SK-N-SH (cell line): ENCODE results near the gene IFITM1. TPM values are rescaled to one million over a fixed set of nuclear protein-coding genes. Genes with fewer than 3 reads are reported as not detected.

Experiments used
- CTCF ChIA-PET: fragments of 300-600, 350-600 bp; formaldehyde crosslinking; extraction: SDS; loops from one replicate; lab custom pipeline; 2021; lab: Yijun Ruan, JAX
- POLR2A ChIA-PET: fragments of 350-600 bp; sonication (Branson Sonifier 250); formaldehyde crosslinking; extraction: SDS; loops from one replicate; lab custom pipeline; 2020; ENCODE audit warnings: antibody characterized with exemption, inconsistent platforms; lab: Yijun Ruan, JAX
- DNase-seq: peaks from one replicate; pipeline ENCODE4 v3.0.0; 2012
- H2AFZ ChIP-seq: fragments of 200-600 bp; sonication (generic); 2 replicates; pipeline ENCODE4 v1.8.1; 2016; ENCODE audit warnings: antibody characterized with exemption, mild to moderate bottlenecking, low read depth
- H3F3A ChIP-seq: fragments of 200-600 bp; sonication (generic); replicated peaks from 2 replicates; pipeline ENCODE3; 2016; ENCODE audit warnings: antibody characterized with exemption, mild to moderate bottlenecking; ENCODE audit not compliant: insufficient read depth
- H3K27ac ChIP-seq, 2 experiments: fragments of 200-500 bp in 1 of 2; fragments of 200-600 bp in 1 of 2; sonication (Bioruptor generic) in 1 of 2; sonication (generic), shearing (Covaris generic) in 1 of 2; 2 replicates each; pipeline versions ENCODE4 v1.5.1 to v1.6.1; 2014 to 2016; ENCODE audit warnings: low read depth in 2 of 2, inconsistent platforms in 1 of 2, low read length in 1 of 2, mild to moderate bottlenecking in 1 of 2, mixed read lengths in 1 of 2
- H3K27me3 ChIP-seq: fragments of 200-600 bp; sonication (generic), shearing (Covaris generic); 2 replicates; pipeline ENCODE4 v1.6.1; 2016; ENCODE audit warnings: mixed run types; ENCODE audit not compliant: insufficient read depth
- H3K36me3 ChIP-seq, 2 experiments: fragments of 200-500 bp in 1 of 2; fragments of 200-600 bp in 1 of 2; sonication (Bioruptor generic) in 1 of 2; sonication (generic) in 1 of 2; replicated peaks in 1 of 2; 2 replicates each; pipeline versions ENCODE3 to v1.5.1; 2014 to 2016; ENCODE audit warnings: low read length in 1 of 2, mild to moderate bottlenecking in 1 of 2; ENCODE audit not compliant: insufficient read depth in 2 of 2, control insufficient read depth in 1 of 2
- H3K4me1 ChIP-seq, 2 experiments: fragments of 200-500 bp in 1 of 2; fragments of 200-600 bp in 1 of 2; sonication (Bioruptor generic) in 1 of 2; sonication (generic), shearing (Covaris generic) in 1 of 2; 2 replicates each; pipeline versions ENCODE4 v1.5.1 to v1.6.1; 2014 to 2016; ENCODE audit warnings: low read depth in 1 of 2, low read length in 1 of 2, mixed run types in 1 of 2; ENCODE audit not compliant: insufficient read depth in 2 of 2, control insufficient read depth in 1 of 2
- H3K4me2 ChIP-seq: fragments of 200-600 bp; sonication (generic), shearing (Covaris generic); 2 replicates; pipeline ENCODE4 v1.6.1; 2017; ENCODE audit warnings: mixed run types
- H3K4me3 ChIP-seq, 2 experiments: fragments of 200-500 bp in 1 of 2; fragments of 200-600 bp in 1 of 2; sonication (Bioruptor generic) in 1 of 2; sonication (generic), shearing (Covaris generic) in 1 of 2; 2 replicates each; pipeline versions ENCODE4 v1.5.1 to v1.8.1; 2014 to 2016; ENCODE audit warnings: low read depth in 2 of 2, inconsistent platforms in 1 of 2, low read length in 1 of 2, mild to moderate bottlenecking in 1 of 2, mixed read lengths in 1 of 2, moderate library complexity in 1 of 2
- H3K79me2 ChIP-seq: fragments of 200-600 bp; sonication (generic); 2 replicates; pipeline ENCODE4 v1.8.1; 2017; ENCODE audit warnings: mild to moderate bottlenecking; ENCODE audit not compliant: insufficient read depth
- H3K9ac ChIP-seq: fragments of 200-600 bp; sonication (generic); 2 replicates; pipeline ENCODE4 v1.6.1; 2017; ENCODE audit warnings: mixed run types
- H3K9me2 ChIP-seq: fragments of 200-600 bp; sonication (generic); 2 replicates; pipeline ENCODE4 v1.6.1; 2017; ENCODE audit warnings: mixed run types
- H3K9me3 ChIP-seq: fragments of 200-600 bp; sonication (generic); 2 replicates; pipeline ENCODE4 v1.6.1; 2017; ENCODE audit warnings: mixed run types, mild to moderate bottlenecking, moderate library complexity
- H4K20me1 ChIP-seq: fragments of 200-600 bp; sonication (generic); 2 replicates; pipeline ENCODE4 v1.6.1; 2017; ENCODE audit warnings: mild to moderate bottlenecking, mixed run types; ENCODE audit not compliant: insufficient read depth
- CHD2 ChIP-seq: fragments of 150-350 bp; IDR thresholded peaks from 2 replicates; pipeline ENCODE4 v1.6.1; 2018; ENCODE audit warnings: low read length; ENCODE audit not compliant: partially characterized antibody
- EP300 ChIP-seq, 2 experiments: IDR thresholded peaks; 2 replicates each; pipeline versions ENCODE4 v1.4.0 to v1.6.1; 2012; ENCODE audit warnings: borderline replicate concordance in 1 of 2, low read depth in 1 of 2, low read length in 1 of 2
- EZH2phosphoT487 ChIP-seq: fragments of 200-600 bp; sonication (generic); IDR thresholded peaks from 2 replicates; pipeline ENCODE4 v1.6.1; 2017; ENCODE audit warnings: low read depth, mixed run types, mild to moderate bottlenecking, antibody characterized with exemption, moderate library complexity, borderline replicate concordance
- FOXM1 ChIP-seq: IDR thresholded peaks from 2 replicates; pipeline ENCODE4 v1.4.0; 2012; ENCODE audit warnings: low read depth, mild to moderate bottlenecking
- GABPA ChIP-seq: IDR thresholded peaks from 2 replicates; pipeline ENCODE4 v1.4.0; 2012; ENCODE audit warnings: low read depth, mild to moderate bottlenecking
- MXI1 ChIP-seq: IDR thresholded peaks from 2 replicates; pipeline ENCODE4 v1.6.1; 2012; ENCODE audit warnings: mild to moderate bottlenecking, low read depth, low read length, improper control_type of control experiment
- NFIC ChIP-seq: IDR thresholded peaks from 2 replicates; pipeline ENCODE4 v1.4.0; 2012; ENCODE audit warnings: borderline replicate concordance
- NRF1 ChIP-seq: IDR thresholded peaks from 2 replicates; pipeline ENCODE4 v1.6.1; 2012; ENCODE audit warnings: low read depth, mild to moderate bottlenecking, low read length
- PBX3 ChIP-seq: IDR thresholded peaks from 2 replicates; pipeline ENCODE4; 2012
- SIN3A ChIP-seq: IDR thresholded peaks from 2 replicates; pipeline ENCODE4 v1.6.1; 2012; ENCODE audit warnings: low read depth, mild to moderate bottlenecking, low read length, moderate library complexity, borderline replicate concordance
- SMC3 ChIP-seq: IDR thresholded peaks from 2 replicates; pipeline ENCODE4 v1.6.1; 2012; ENCODE audit warnings: low read depth, low read length, improper control_type of control experiment
- TAF1 ChIP-seq: IDR thresholded peaks from 2 replicates; pipeline ENCODE4 v1.6.1; 2012; ENCODE audit warnings: low read depth, mild to moderate bottlenecking, low read length, moderate library complexity, borderline replicate concordance
- TCF12 ChIP-seq: IDR thresholded peaks from 2 replicates; pipeline ENCODE4 v1.4.0; 2012
- TEAD4 ChIP-seq: IDR thresholded peaks from 2 replicates; pipeline ENCODE4 v1.4.0; 2012; ENCODE audit warnings: mild to moderate bottlenecking, borderline replicate concordance; ENCODE audit not compliant: insufficient read depth
- YY1 ChIP-seq: IDR thresholded peaks from 2 replicates; pipeline ENCODE4 v1.4.0; 2012; ENCODE audit warnings: low read depth, mild to moderate bottlenecking
- WGBS: methylation state at CpG from one replicate; pipeline ENCODE4 v1.1.6; 2017; ENCODE audit warnings: low lambda C conversion rate; 5-methylcytosine and 5-hydroxymethylcytosine counted together
- polyA plus RNA-seq, 3 experiments: library from polyadenylated mRNA; depleted of rRNA; stranded (reverse); fragments of >200 nt; gene quantifications; 2 replicates each; pipeline ENCODE4 v1.2.3, GENCODE V29; 2012
- TF ChIP-seq, protein P1 (sequence below): fragments of 200-600 bp; sonication (generic); IDR thresholded peaks from 2 replicates; pipeline ENCODE4 v1.6.1; 2017; ENCODE audit warnings: antibody characterized with exemption, mild to moderate bottlenecking, moderate library complexity
- TF ChIP-seq, protein P2 (sequence below): IDR thresholded peaks from 2 replicates; pipeline ENCODE4 v1.4.0; 2012; ENCODE audit warnings: low read depth, borderline replicate concordance
- TF ChIP-seq, protein P3 (sequence below): fragments of 150-350 bp; IDR thresholded peaks from 2 replicates; pipeline ENCODE4 v1.6.1; 2017; ENCODE audit warnings: antibody characterized with exemption, low read length, low read depth, borderline replicate concordance
- TF ChIP-seq, protein P4 (sequence below): IDR thresholded peaks from 2 replicates; pipeline ENCODE4 v1.4.0; 2012; ENCODE audit warnings: low read depth

The IFITM1 gene
- polyA plus RNA-seq, 1 of the 3 experiments (the other 2 are of a cell fraction): 19.4 TPM

DNA sequence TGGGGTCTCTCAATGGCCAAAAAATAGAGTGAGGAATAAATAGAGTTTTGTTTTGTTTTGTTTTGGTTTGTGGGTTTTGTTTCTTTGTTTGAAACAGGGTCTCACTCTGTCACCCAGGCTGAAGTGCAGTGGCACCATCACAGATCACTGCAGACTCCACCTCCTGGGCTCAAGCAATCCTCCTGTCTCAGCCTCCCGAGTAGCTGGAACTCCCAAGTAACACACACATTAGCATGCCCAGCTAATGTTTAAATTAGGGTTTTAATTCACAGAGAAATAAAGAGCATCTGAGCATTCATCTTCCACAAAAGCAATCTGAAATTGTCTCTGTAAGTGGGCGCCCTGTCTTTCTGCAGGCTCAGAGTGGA, 16.0 kb downstream of the IFITM1 start:
- no peaks in the 10 kb centered on the region for H3K79me2 ChIP-seq
- CTCF ChIA-PET: interaction anchor here (0.8 to 1.2 kb wide), 5 partner anchors 12 to 118 kb away, joined by 3 to 4 read pairs (median 3); no protein-coding TSS in a partner anchor
- POLR2A ChIA-PET: no interaction called here
- H3F3A ChIP-seq: no peaks in the 10 kb centered on the region
- H3K36me3 ChIP-seq: no peaks in the 10 kb centered on the region
- H2AFZ ChIP-seq: no peak overlapping the region
- H3K9ac ChIP-seq: no peak overlapping the region
- H3K4me1 ChIP-seq: no peaks in the 10 kb centered on the region; a peak in 1 of 4 replicates
- DNase-seq: no peak
- TF ChIP-seq EP300 (IDR thresholded peaks at IDR 0.05; ENCODE audit: borderline replicate concordance in 1 of 2, low read depth in 1 of 2, low read length in 1 of 2) (no peak), TEAD4 (no peak)
- no peak overlapping the region for H3K4me3 ChIP-seq
- no peak overlapping the region for H3K27ac ChIP-seq
- H4K20me1 ChIP-seq: no peaks in the 10 kb centered on the region
- H3K9me2 ChIP-seq: no peaks in the 10 kb centered on the region
- H3K4me2 ChIP-seq: no peak overlapping the region
- H3K9me3 ChIP-seq: no peaks in the 10 kb centered on the region
- no peaks in the 10 kb centered on the region for H3K27me3 ChIP-seq
- WGBS: 89% methylated on average over 2 of the region's 2 CpGs

DNA sequence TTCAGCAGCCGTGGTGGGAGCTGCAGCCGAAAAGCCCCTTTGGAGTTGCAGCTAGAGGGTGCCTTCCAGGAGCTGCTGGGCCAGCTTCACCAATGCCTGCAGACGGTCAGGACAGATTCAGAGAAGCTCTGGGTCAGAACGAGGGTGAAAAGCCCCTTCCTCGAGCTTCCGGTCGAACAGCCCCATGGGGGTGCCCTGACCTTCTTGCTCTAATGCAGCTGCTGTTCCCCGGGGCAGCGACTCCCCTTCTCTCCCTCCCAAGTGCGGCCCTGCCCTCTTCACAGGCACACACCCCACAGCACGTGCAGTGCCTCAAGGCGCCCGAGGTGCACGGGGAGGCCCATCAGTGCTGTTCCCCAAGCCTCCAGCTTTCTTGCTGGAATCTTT, 16.5 kb downstream of the IFITM1 start:
- Histone ChIP-seq H3K79me2 (no peaks in the 10 kb centered on the region), H3K36me3 (no peaks in the 10 kb centered on the region)
- 84% methylated on average over 8 of the region's 14 CpGs for WGBS

More for the DNA sequence above, 16.5 kb downstream of the IFITM1 start:
- DNase-seq: peak; percentile 10
- H3K9me3 ChIP-seq: no peaks in the 10 kb centered on the region
- H3K9ac ChIP-seq: no peak overlapping the region
- H3K27me3 ChIP-seq: no peaks in the 10 kb centered on the region
- H3K4me3 ChIP-seq: no peak overlapping the region
- no peaks in the 10 kb centered on the region; a peak in 1 of 4 replicates for H3K4me1 ChIP-seq
- H3K9me2 ChIP-seq: no peaks in the 10 kb centered on the region
- H3F3A ChIP-seq: no peaks in the 10 kb centered on the region
- TF ChIP-seq NRF1 (no peak), TCF12 (no peak), GABPA (no peak), EZH2phosphoT487 (no peak), FOXM1 (no peak), SMC3 (no peak), PBX3 (no peak), TAF1 (no peak), NFIC (no peak), SIN3A (no peak), CHD2 (no peak), YY1 (no peak), MXI1 (no peak)
- TF ChIP-seq, protein P1, sequence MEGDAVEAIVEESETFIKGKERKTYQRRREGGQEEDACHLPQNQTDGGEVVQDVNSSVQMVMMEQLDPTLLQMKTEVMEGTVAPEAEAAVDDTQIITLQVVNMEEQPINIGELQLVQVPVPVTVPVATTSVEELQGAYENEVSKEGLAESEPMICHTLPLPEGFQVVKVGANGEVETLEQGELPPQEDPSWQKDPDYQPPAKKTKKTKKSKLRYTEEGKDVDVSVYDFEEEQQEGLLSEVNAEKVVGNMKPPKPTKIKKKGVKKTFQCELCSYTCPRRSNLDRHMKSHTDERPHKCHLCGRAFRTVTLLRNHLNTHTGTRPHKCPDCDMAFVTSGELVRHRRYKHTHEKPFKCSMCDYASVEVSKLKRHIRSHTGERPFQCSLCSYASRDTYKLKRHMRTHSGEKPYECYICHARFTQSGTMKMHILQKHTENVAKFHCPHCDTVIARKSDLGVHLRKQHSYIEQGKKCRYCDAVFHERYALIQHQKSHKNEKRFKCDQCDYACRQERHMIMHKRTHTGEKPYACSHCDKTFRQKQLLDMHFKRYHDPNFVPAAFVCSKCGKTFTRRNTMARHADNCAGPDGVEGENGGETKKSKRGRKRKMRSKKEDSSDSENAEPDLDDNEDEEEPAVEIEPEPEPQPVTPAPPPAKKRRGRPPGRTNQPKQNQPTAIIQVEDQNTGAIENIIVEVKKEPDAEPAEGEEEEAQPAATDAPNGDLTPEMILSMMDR: no peak
- TF ChIP-seq, protein P2, sequence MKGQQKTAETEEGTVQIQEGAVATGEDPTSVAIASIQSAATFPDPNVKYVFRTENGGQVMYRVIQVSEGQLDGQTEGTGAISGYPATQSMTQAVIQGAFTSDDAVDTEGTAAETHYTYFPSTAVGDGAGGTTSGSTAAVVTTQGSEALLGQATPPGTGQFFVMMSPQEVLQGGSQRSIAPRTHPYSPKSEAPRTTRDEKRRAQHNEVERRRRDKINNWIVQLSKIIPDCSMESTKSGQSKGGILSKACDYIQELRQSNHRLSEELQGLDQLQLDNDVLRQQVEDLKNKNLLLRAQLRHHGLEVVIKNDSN: no peak
- TF ChIP-seq, protein P3, sequence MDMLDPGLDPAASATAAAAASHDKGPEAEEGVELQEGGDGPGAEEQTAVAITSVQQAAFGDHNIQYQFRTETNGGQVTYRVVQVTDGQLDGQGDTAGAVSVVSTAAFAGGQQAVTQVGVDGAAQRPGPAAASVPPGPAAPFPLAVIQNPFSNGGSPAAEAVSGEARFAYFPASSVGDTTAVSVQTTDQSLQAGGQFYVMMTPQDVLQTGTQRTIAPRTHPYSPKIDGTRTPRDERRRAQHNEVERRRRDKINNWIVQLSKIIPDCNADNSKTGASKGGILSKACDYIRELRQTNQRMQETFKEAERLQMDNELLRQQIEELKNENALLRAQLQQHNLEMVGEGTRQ: no peak
- TF ChIP-seq, protein P4, sequence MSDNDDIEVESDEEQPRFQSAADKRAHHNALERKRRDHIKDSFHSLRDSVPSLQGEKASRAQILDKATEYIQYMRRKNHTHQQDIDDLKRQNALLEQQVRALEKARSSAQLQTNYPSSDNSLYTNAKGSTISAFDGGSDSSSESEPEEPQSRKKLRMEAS: no peak
- TF ChIP-seq, all 33 proteins: peak for 0
- CTCF ChIA-PET: interaction anchor here (0.8 to 1.2 kb wide), 4 partner anchors 13 to 117 kb away, joined by 3 to 4 read pairs (median 4); no protein-coding TSS in a partner anchor
- POLR2A ChIA-PET: no interaction called here
- no peaks in the 10 kb centered on the region for H4K20me1 ChIP-seq
- H3K27ac ChIP-seq: no peak overlapping the region
- no peak overlapping the region for H3K4me2 ChIP-seq
- H2AFZ ChIP-seq: no peak overlapping the region
